ENCODE measurements around the gene HSPB8.

HSPB8 gene

GRCh38 chr12:119157528-119157927 is 21.2 kb upstream of the HSPB8 start:
- Histone ChIP-seq H3K36me3 (ENCODE audit: insufficient read depth, low read length) (no peaks in the 10 kb centered on the region), H2AFZ (ENCODE audit: low read depth, low read length) (no peak overlapping the region), H3K27me3 (ENCODE audit: insufficient read depth, low read length, poor library complexity) (no peaks in the 10 kb centered on the region), H4K20me1 (ENCODE audit: insufficient read depth, low read length) (no peaks in the 10 kb centered on the region), H3K4me1 (ENCODE audit: insufficient read depth, low read length) (no peaks in the 10 kb centered on the region), H3K4me3 (ENCODE audit: low read depth in 1 of 2, low read length in 2 of 2) (no peak overlapping the region), H3K9me3 (ENCODE audit: insufficient read depth, low read length, severe bottlenecking) (no peaks in the 10 kb centered on the region), H3K27ac (ENCODE audit: low read length) (no peak overlapping the region), H3K4me2 (ENCODE audit: insufficient read depth, low read length) (no peak overlapping the region), H3K79me2 (ENCODE audit: insufficient read depth, low read length) (no peaks in the 10 kb centered on the region), H3K9ac (ENCODE audit: low read depth, low read length) (no peak overlapping the region)
- ATAC-seq (ENCODE audit: insufficient read depth, low read depth) (no peak), DNase-seq (no peak)
- no peak for TF ChIP-seq EZH2 (IDR thresholded peaks at IDR 0.05; ENCODE audit: borderline replicate concordance, low read depth, low read length, severe bottlenecking)
- no peak for TF ChIP-seq CTCF (IDR thresholded peaks at IDR 0.05; ENCODE audit: borderline replicate concordance, extremely low read depth, low read length, poor library complexity, severe bottlenecking)

GRCh38 chr12:119157978-119158377 is 20.8 kb upstream of the HSPB8 start:
- Histone ChIP-seq H3K79me2 (ENCODE audit: insufficient read depth, low read length) (no peaks in the 10 kb centered on the region), H3K4me1 (ENCODE audit: insufficient read depth, low read length) (no peaks in the 10 kb centered on the region), H2AFZ (ENCODE audit: low read depth, low read length) (no peak overlapping the region), H4K20me1 (ENCODE audit: insufficient read depth, low read length) (no peaks in the 10 kb centered on the region), H3K27ac (ENCODE audit: low read length) (no peak overlapping the region), H3K4me3 (ENCODE audit: low read depth in 1 of 2, low read length in 2 of 2) (no peak overlapping the region), H3K36me3 (ENCODE audit: insufficient read depth, low read length) (no peaks in the 10 kb centered on the region), H3K27me3 (ENCODE audit: insufficient read depth, low read length, poor library complexity) (no peaks in the 10 kb centered on the region), H3K4me2 (ENCODE audit: insufficient read depth, low read length) (no peak overlapping the region), H3K9ac (ENCODE audit: low read depth, low read length) (no peak overlapping the region), H3K9me3 (ENCODE audit: insufficient read depth, low read length, severe bottlenecking) (no peaks in the 10 kb centered on the region)
- TF ChIP-seq CTCF (IDR thresholded peaks at IDR 0.05; ENCODE audit: borderline replicate concordance, extremely low read depth, low read length, poor library complexity, severe bottlenecking), result no peak
- TF ChIP-seq EZH2 (IDR thresholded peaks at IDR 0.05; ENCODE audit: borderline replicate concordance, low read depth, low read length, severe bottlenecking), result no peak
- DNase-seq (no peak), ATAC-seq (ENCODE audit: insufficient read depth, low read depth) (no peak)

GRCh38 chr12:119158402-119158801 is 20.3 kb upstream of the HSPB8 start:
- Histone ChIP-seq H3K4me3 (ENCODE audit: low read depth in 1 of 2, low read length in 2 of 2) (no peak overlapping the region), H3K9ac (ENCODE audit: low read depth, low read length) (no peak overlapping the region), H3K27ac (ENCODE audit: low read length) (no peak overlapping the region), H3K4me1 (ENCODE audit: insufficient read depth, low read length) (no peaks in the 10 kb centered on the region), H3K4me2 (ENCODE audit: insufficient read depth, low read length) (no peak overlapping the region), H2AFZ (ENCODE audit: low read depth, low read length) (no peak overlapping the region), H3K36me3 (ENCODE audit: insufficient read depth, low read length) (no peaks in the 10 kb centered on the region), H3K9me3 (ENCODE audit: insufficient read depth, low read length, severe bottlenecking) (no peaks in the 10 kb centered on the region), H3K79me2 (ENCODE audit: insufficient read depth, low read length) (no peaks in the 10 kb centered on the region), H3K27me3 (ENCODE audit: insufficient read depth, low read length, poor library complexity) (no peaks in the 10 kb centered on the region), H4K20me1 (ENCODE audit: insufficient read depth, low read length) (no peaks in the 10 kb centered on the region)
- ATAC-seq (ENCODE audit: insufficient read depth, low read depth) (no peak), DNase-seq (no peak)
- TF ChIP-seq EZH2 (IDR thresholded peaks at IDR 0.05; ENCODE audit: borderline replicate concordance, low read depth, low read length, severe bottlenecking), result no peak
- TF ChIP-seq CTCF (IDR thresholded peaks at IDR 0.05; ENCODE audit: borderline replicate concordance, extremely low read depth, low read length, poor library complexity, severe bottlenecking), result no peak

GRCh38 chr12:119159844-119160243 is 18.9 kb upstream of the HSPB8 start:
- H3K27ac ChIP-seq (ENCODE audit: low read length), result no peak overlapping the region

More at GRCh38 chr12:119159844-119160243, 18.9 kb upstream of the HSPB8 start:
- no peaks in the 10 kb centered on the region for H3K4me1 ChIP-seq (ENCODE audit: insufficient read depth, low read length)
- ATAC-seq (ENCODE audit: insufficient read depth, low read depth), result no peak
- H3K27me3 ChIP-seq (ENCODE audit: insufficient read depth, low read length, poor library complexity), result no peaks in the 10 kb centered on the region
- no peaks in the 10 kb centered on the region for H3K79me2 ChIP-seq (ENCODE audit: insufficient read depth, low read length)
- no peak overlapping the region for H3K9ac ChIP-seq (ENCODE audit: low read depth, low read length)
- H4K20me1 ChIP-seq (ENCODE audit: insufficient read depth, low read length), result no peaks in the 10 kb centered on the region
- no peaks in the 10 kb centered on the region for H3K9me3 ChIP-seq (ENCODE audit: insufficient read depth, low read length, severe bottlenecking)
- no peak overlapping the region for H2AFZ ChIP-seq (ENCODE audit: low read depth, low read length)
- no peaks in the 10 kb centered on the region for H3K36me3 ChIP-seq (ENCODE audit: insufficient read depth, low read length)
- no peak overlapping the region for H3K4me3 ChIP-seq (ENCODE audit: low read depth in 1 of 2, low read length in 2 of 2)
- DNase-seq, result no peak
- no peak overlapping the region for H3K4me2 ChIP-seq (ENCODE audit: insufficient read depth, low read length)
- TF ChIP-seq EZH2 (IDR thresholded peaks at IDR 0.05; ENCODE audit: borderline replicate concordance, low read depth, low read length, severe bottlenecking), result no peak
- TF ChIP-seq CTCF (IDR thresholded peaks at IDR 0.05; ENCODE audit: borderline replicate concordance, extremely low read depth, low read length, poor library complexity, severe bottlenecking), result no peak

Data from DND-41 (cell line).